Left lung (tissue), 10 donors: Measurements from ENCODE around the gene SSNA1. TPM values are rescaled to one million over a fixed set of nuclear protein-coding genes. Genes with fewer than 3 reads are reported as not detected.

Experiments used
- ATAC-seq: fragments of 200-7000 bp; cut with Tn5 transposase; one replicate; pipeline ENCODE4 v1.9.1; 2020; ENCODE audit warnings: moderate library complexity
- DNase-seq, 4 donors: peaks; one replicate each; pipeline ENCODE4 v3.0.0-alpha.2; 2013 to 2020
- H3K27ac ChIP-seq, 2 donors: fragments of 200-600 bp; sonication (generic) in 1 of 2; one replicate each; pipeline versions ENCODE4 v1.5.0 to v1.8.0; 2020 to 2021
- H3K27me3 ChIP-seq, 2 donors: fragments of 200-600 bp; sonication (generic) in 1 of 2; one replicate each; pipeline versions ENCODE4 v1.5.0 to v1.8.0; 2020 to 2021
- H3K36me3 ChIP-seq, 2 donors: fragments of 200-600 bp; sonication (generic) in 1 of 2; one replicate each; pipeline versions ENCODE4 v1.5.0 to v1.8.0; 2020 to 2021
- H3K4me1 ChIP-seq, 2 donors: fragments of 200-600 bp; one replicate each; pipeline ENCODE4 v1.8.0; 2021
- H3K4me3 ChIP-seq, 2 donors: fragments of 200-600 bp; sonication (generic) in 1 of 2; one replicate each; pipeline versions ENCODE4 v1.5.0 to v1.8.0; 2020 to 2021; ENCODE audit warnings: mild to moderate bottlenecking in 1 of 2
- H3K9me3 ChIP-seq, 2 donors: fragments of 200-600 bp; sonication (generic) in 1 of 2; one replicate each; pipeline versions ENCODE4 v1.5.0 to v1.8.0; 2020 to 2021
- intact Hi-C, 2 donors: fragments of 100-400 bp; cut with DNase I; formaldehyde crosslinking; loops; one replicate each; pipeline versions ENCODE4 v1.11.2 to v1.14.2; 2022
- polyA plus RNA-seq, 6 donors: library from polyadenylated mRNA; unstranded; fragments of 120-200 nt; gene quantifications; one replicate each; pipeline ENCODE4 v1.2.1, GENCODE V29; 2013; ENCODE audit not compliant: insufficient read length in 6 of 6
- total RNA-seq, 2 donors: library from RNA; stranded (reverse); fragmentation: NEBNext Ultra II Directional; extraction: Animal tissue kit (Norgen Biotek cat#: 25700); gene quantifications; one replicate each; pipeline ENCODE4 v1.2.1, GENCODE V29; 2021
- TF ChIP-seq, protein P1 (sequence below), 2 donors: fragments of 200-600 bp; sonication (generic) in 1 of 2; IDR thresholded peaks; one replicate each; pipeline versions ENCODE4 v1.5.0 to v1.8.0; 2021; ENCODE audit warnings: antibody characterized with exemption in 2 of 2
- donor health status: DM: no; HTN: yes; CAD: no.
- donor health status: DM: no; HTN: no; CAD: no.

The SSNA1 gene
- total and polyA plus RNA-seq, 8 donors = 38.7 to 68.0 (median 53.3) TPM

GRCh38 chr9:137217276-137218211, 29.1 kb downstream of the SSNA1 start:
- H3K4me1 ChIP-seq = peaks cover 10 to 34% of the 10 kb centered on the region in 2 donors
- H3K27me3 ChIP-seq = peaks cover 0 to 16% of the 10 kb centered on the region in 2 donors
- ATAC-seq = peak; percentile 85
- TF ChIP-seq, protein P1, sequence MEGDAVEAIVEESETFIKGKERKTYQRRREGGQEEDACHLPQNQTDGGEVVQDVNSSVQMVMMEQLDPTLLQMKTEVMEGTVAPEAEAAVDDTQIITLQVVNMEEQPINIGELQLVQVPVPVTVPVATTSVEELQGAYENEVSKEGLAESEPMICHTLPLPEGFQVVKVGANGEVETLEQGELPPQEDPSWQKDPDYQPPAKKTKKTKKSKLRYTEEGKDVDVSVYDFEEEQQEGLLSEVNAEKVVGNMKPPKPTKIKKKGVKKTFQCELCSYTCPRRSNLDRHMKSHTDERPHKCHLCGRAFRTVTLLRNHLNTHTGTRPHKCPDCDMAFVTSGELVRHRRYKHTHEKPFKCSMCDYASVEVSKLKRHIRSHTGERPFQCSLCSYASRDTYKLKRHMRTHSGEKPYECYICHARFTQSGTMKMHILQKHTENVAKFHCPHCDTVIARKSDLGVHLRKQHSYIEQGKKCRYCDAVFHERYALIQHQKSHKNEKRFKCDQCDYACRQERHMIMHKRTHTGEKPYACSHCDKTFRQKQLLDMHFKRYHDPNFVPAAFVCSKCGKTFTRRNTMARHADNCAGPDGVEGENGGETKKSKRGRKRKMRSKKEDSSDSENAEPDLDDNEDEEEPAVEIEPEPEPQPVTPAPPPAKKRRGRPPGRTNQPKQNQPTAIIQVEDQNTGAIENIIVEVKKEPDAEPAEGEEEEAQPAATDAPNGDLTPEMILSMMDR (IDR thresholded peaks at IDR 0.05) = no peak
- peak overlapping the region in 1 of 2 donors; percentile 24 for H3K4me3 ChIP-seq
- intact Hi-C loops = no loop called here
- peaks cover 0 to 35% of the 10 kb centered on the region in 2 donors for H3K36me3 ChIP-seq
- H3K27ac ChIP-seq = peak overlapping the region in 1 of 2 donors; percentile 44
- peak in 3 of 4 donors; percentile 54 to 91 (median 74) for DNase-seq
- H3K9me3 ChIP-seq = no peaks in the 10 kb centered on the region

GRCh38 chr9:137218212-137218753, 29.8 kb downstream of the SSNA1 start:
- no peak for ATAC-seq
- Histone ChIP-seq H3K4me1 (peaks cover 16 to 42% of the 10 kb centered on the region in 2 donors), H3K4me3 (no peak overlapping the region), H3K27me3 (peaks cover 0 to 18% of the 10 kb centered on the region in 2 donors), H3K36me3 (peaks cover 0 to 35% of the 10 kb centered on the region in 2 donors), H3K9me3 (no peaks in the 10 kb centered on the region), H3K27ac (peak overlapping the region; percentile 7 to 28)
- intact Hi-C loops = no loop called here
- TF ChIP-seq, protein P1 (IDR thresholded peaks at IDR 0.05) = no peak
- no peak for DNase-seq

GRCh38 chr9:137218754-137219271, 30.3 kb downstream of the SSNA1 start:
- H3K4me3 ChIP-seq = no peak overlapping the region
- H3K4me1 ChIP-seq = peaks cover 16 to 43% of the 10 kb centered on the region in 2 donors
- H3K27ac ChIP-seq = peak overlapping the region; percentile 7 to 28
- peaks cover 0 to 31% of the 10 kb centered on the region in 2 donors for H3K36me3 ChIP-seq
- H3K27me3 ChIP-seq = peaks cover 0 to 18% of the 10 kb centered on the region in 2 donors
- DNase-seq = peak in 1 of 4 donors; percentile 61
- H3K9me3 ChIP-seq = no peaks in the 10 kb centered on the region
- ATAC-seq = peak; percentile 41
- TF ChIP-seq, protein P1 (IDR thresholded peaks at IDR 0.05) = no peak
- intact Hi-C loops = no loop called here

DNA sequence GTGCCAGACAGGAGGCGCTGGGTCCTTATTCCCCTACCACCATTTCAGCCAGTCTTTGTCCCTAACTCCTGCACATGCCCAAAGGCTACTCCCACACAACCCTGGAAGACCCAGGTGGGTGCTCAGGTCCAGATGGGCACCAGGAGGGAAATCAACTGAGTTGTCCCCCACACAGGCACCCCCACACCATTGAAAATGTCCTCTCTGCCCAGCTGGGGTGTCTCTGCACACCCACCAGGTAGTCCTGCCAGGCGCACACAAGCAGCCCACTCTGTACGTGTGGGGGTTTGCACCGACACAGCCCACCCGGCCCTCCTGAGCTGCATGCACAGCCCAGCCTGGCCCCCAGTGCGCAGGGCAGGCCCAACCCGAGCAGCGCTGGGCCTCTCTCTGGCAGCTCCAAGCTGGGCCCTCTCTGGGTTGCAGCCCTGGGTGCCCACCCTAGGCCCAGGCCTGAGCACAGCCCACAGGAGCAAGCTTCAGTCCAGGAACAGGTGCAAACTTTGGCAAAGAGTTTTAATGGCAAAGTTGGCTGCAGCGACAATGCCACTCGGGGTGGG, 31.4 kb downstream of the SSNA1 start:
- H3K4me1 ChIP-seq = peaks cover 16 to 53% of the 10 kb centered on the region in 2 donors
- H3K27ac ChIP-seq = no peak overlapping the region
- H3K4me3 ChIP-seq = no peak overlapping the region
- intact Hi-C loops = no loop called here
- peaks cover 0 to 21% of the 10 kb centered on the region in 2 donors for H3K36me3 ChIP-seq
- no peak for DNase-seq
- no peaks in the 10 kb centered on the region for H3K9me3 ChIP-seq
- H3K27me3 ChIP-seq = peaks cover 0 to 18% of the 10 kb centered on the region in 2 donors
- ATAC-seq = no peak
- TF ChIP-seq, protein P1 (IDR thresholded peaks at IDR 0.05) = no peak
